K562 (cell line): ENCODE results near the gene REPS1. TPM values are rescaled to one million over a fixed set of nuclear protein-coding genes. Genes with fewer than 3 reads are reported as not detected.

Source experiments
- ATAC-seq: fragments of 200-7000 bp; cut with Tn5 transposase; 3 replicates; pipeline ENCODE4 v1.9.1; 2020; ENCODE audit warnings: moderate library complexity
- BruUV-seq: library from RNA; stranded (reverse); fragments of 400-500 nt; replicated peaks from 2 replicates; lab custom pipeline; 2021; lab: Mats Ljungman, UMichigan
- CTCF ChIA-PET: fragments of 300-600 bp; formaldehyde crosslinking; extraction: SDS; loops from one replicate; lab custom pipeline; 2021; ENCODE audit warnings: low intra/inter-chr PET ratio; lab: Yijun Ruan, JAX
- POLR2A ChIA-PET: fragments of 300-600, 350-650 bp; sonication (Branson Sonifier 250); formaldehyde crosslinking; extraction: SDS; loops from one replicate; lab custom pipeline; 2021; ENCODE audit warnings: antibody characterized with exemption, inconsistent platforms; lab: Yijun Ruan, JAX
- DNase-seq, 4 experiments: peaks; one replicate each; pipeline versions ENCODE4 v3.0.0 to v3.0.0-alpha.2; 2011 to 2018; ENCODE audit warnings: low spot score in 3 of 4, mixed read lengths in 3 of 4; ENCODE audit errors: extremely low read depth in 1 of 4
- FAIRE-seq: peaks from 2 replicates; lab custom pipeline; 2011; peaks lifted over from hg19 to GRCh38; lab: Jason Lieb, UNC
- H2AFZ ChIP-seq: 2 replicates; pipeline ENCODE4 v1.6.0; 2011; ENCODE audit warnings: low read depth, low read length, control low read depth, inconsistent platforms
- H3K27ac ChIP-seq: fragments of 200-600 bp; 3 replicates; pipeline ENCODE4 v1.8.0; 2011; ENCODE audit warnings: low read depth, mild to moderate bottlenecking, control low read depth, inconsistent platforms, low read length, moderate library complexity, mixed read lengths; ENCODE audit errors: extremely low read depth
- H3K27me3 ChIP-seq, 2 experiments: fragments of 300-600 bp in 1 of 2; 2 replicates in 1 of 2; 3 replicates in 1 of 2; pipeline versions ENCODE4 v1.6.0 to v1.8.0; 2011; ENCODE audit warnings: inconsistent platforms in 2 of 2, low read length in 2 of 2, mild to moderate bottlenecking in 1 of 2, mixed read lengths in 1 of 2, moderate library complexity in 1 of 2; ENCODE audit not compliant: control insufficient read depth in 2 of 2, insufficient read depth in 2 of 2
- H3K36me3 ChIP-seq: fragments of 300-600 bp; 3 replicates; pipeline ENCODE4 v1.8.0; 2011; ENCODE audit warnings: mild to moderate bottlenecking, low read length, inconsistent platforms; ENCODE audit not compliant: control insufficient read depth, insufficient read depth
- H3K4me1 ChIP-seq, 2 experiments: fragments of 200-600 bp in 1 of 2; replicated peaks in 1 of 2; 2 replicates in 1 of 2; 3 replicates in 1 of 2; pipeline versions ENCODE4 v1.5.1 to v1.8.0; 2011; ENCODE audit warnings: inconsistent platforms in 2 of 2, low read length in 2 of 2, mild to moderate bottlenecking in 1 of 2, mixed read lengths in 1 of 2, moderate library complexity in 1 of 2; ENCODE audit not compliant: control insufficient read depth in 2 of 2, insufficient read depth in 2 of 2
- H3K4me2 ChIP-seq: 2 replicates; pipeline ENCODE4 v1.6.1; 2011; ENCODE audit warnings: low read length, control low read depth, inconsistent platforms, mixed read lengths; ENCODE audit not compliant: insufficient read depth
- H3K4me3 ChIP-seq: fragments of 200-600 bp; sonication (generic), shearing (Covaris generic); 2 replicates; pipeline ENCODE4 v1.5.1; 2016; ENCODE audit warnings: control low read depth, inconsistent platforms
- H3K79me2 ChIP-seq: fragments of 200-600 bp; 3 replicates; pipeline ENCODE4 v1.8.0; 2011; ENCODE audit warnings: low read length, inconsistent platforms; ENCODE audit not compliant: control insufficient read depth, insufficient read depth
- H3K9ac ChIP-seq, 2 experiments: 2 replicates each; pipeline versions ENCODE4 v1.6.0 to v1.6.1; 2011; ENCODE audit warnings: low read depth in 2 of 2, low read length in 2 of 2, control low read depth in 1 of 2, inconsistent platforms in 1 of 2, mild to moderate bottlenecking in 1 of 2, mixed read lengths in 1 of 2; ENCODE audit not compliant: insufficient read depth in 1 of 2
- H3K9me1 ChIP-seq: one replicate; pipeline ENCODE4 v1.6.0; 2011; ENCODE audit warnings: inconsistent platforms, mild to moderate bottlenecking, low read length, moderate library complexity; ENCODE audit not compliant: control insufficient read depth, insufficient read depth
- H3K9me3 ChIP-seq: replicated peaks from 2 replicates; pipeline ENCODE4 v1.5.1; 2011; ENCODE audit warnings: low read depth, low read length, inconsistent platforms; ENCODE audit not compliant: control insufficient read depth, insufficient read depth
- H4K20me1 ChIP-seq: replicated peaks from 2 replicates; pipeline ENCODE4 v1.6.1; 2011; ENCODE audit warnings: low read length, inconsistent platforms, mixed read lengths; ENCODE audit not compliant: control insufficient read depth, insufficient read depth
- C11orf30 ChIP-seq: fragments of 450-650 bp; IDR thresholded peaks from 2 replicates; pipeline ENCODE4 v1.6.1; 2016; ENCODE audit warnings: low read depth, mild to moderate bottlenecking
- EP400 ChIP-seq: fragments of 450-650 bp; IDR thresholded peaks from 2 replicates; pipeline ENCODE4 v1.6.1; 2017; ENCODE audit warnings: antibody characterized with exemption, mild to moderate bottlenecking, moderate library complexity
- KAT7 ChIP-seq: sonication (generic); formaldehyde crosslinking; IDR thresholded peaks from 2 replicates; pipeline ENCODE4 v1.8.0; 2022; ENCODE audit warnings: missing genetic modification reagents, mild to moderate bottlenecking, borderline replicate concordance
- MAFF ChIP-seq: IDR thresholded peaks from 2 replicates; pipeline ENCODE4 v1.6.1; 2012; ENCODE audit warnings: low read length, improper control_type of control experiment
- MAFG ChIP-seq: fragments of 450-650 bp; conservative IDR thresholded peaks from 2 replicates; pipeline ENCODE4 v1.6.1; 2016; ENCODE audit warnings: missing genetic modification characterization, missing compliant biosample characterization
- MEF2D ChIP-seq: conservative IDR thresholded peaks from 2 replicates; pipeline ENCODE4 v1.6.1; 2016; ENCODE audit warnings: low read depth, missing genetic modification characterization, missing compliant biosample characterization
- NFE2 ChIP-seq: IDR thresholded peaks from 2 replicates; pipeline ENCODE4 v1.6.1; 2014; ENCODE audit warnings: antibody characterized with exemption, low read depth
- PRDM10 ChIP-seq: fragments of 450-650 bp; IDR thresholded peaks from 2 replicates; pipeline ENCODE4 v1.6.1; 2018; ENCODE audit not compliant: partially characterized antibody
- SIRT6 ChIP-seq: IDR thresholded peaks from one replicate; pipeline ENCODE4 v1.6.1; 2012; ENCODE audit warnings: low read depth, mild to moderate bottlenecking, control low read depth, inconsistent platforms, low read length, moderate library complexity
- ZNF146 ChIP-seq: IDR thresholded peaks from one replicate; pipeline ENCODE4 v1.6.1; 2018; ENCODE audit warnings: missing compliant biosample characterization; ENCODE audit not compliant: unreplicated experiment
- ZNF316 ChIP-seq: fragments of 450-650 bp; IDR thresholded peaks from 2 replicates; pipeline ENCODE4 v1.6.1; 2016
- whole genome bisulfite sequencing: fragments of 100-300 bp; shearing (Covaris generic); methylation state at CpG from one replicate; pipeline ENCODE4 v1.1.6; 2016; ENCODE audit warnings: low coverage, mixed read lengths; ENCODE audit not compliant: insufficient coverage; ENCODE audit errors: missing lambda C conversion rate; 5-methylcytosine and 5-hydroxymethylcytosine counted together
- in situ Hi-C: fragments of 300-500 bp; cut with MboI; formaldehyde crosslinking; loops from 4 replicates; pipeline ENCODE4 v1.15.0; 2018; ENCODE audit warnings: inconsistent platforms, mixed read lengths
- intact Hi-C: fragments of 100-400 bp; cut with micrococcal nuclease; formaldehyde crosslinking; loops from 2 replicates; pipeline ENCODE4 v1.14.2; 2022
- polyA plus RNA-seq, 8 experiments: library from polyadenylated mRNA; depleted of rRNA in 4 of 8; stranded (reverse) in 5 of 8; unstranded in 3 of 8; fragments of >200 nt; fragmentation: Nextera tagmentation in 2 of 8; fragmentation: Illumina TruSeq in 1 of 8; extraction: Ambion mirVana in 2 of 8; extraction: Trizol in 1 of 8; gene quantifications; 2 replicates each; pipeline versions ENCODE4 v1.2.1 to v1.2.3, GENCODE V29; 2011 to 2014; ENCODE audit warnings: inconsistent platforms in 1 of 8, missing spikeins in 1 of 8
- total RNA-seq, 7 experiments: library from RNA; depleted of rRNA in 6 of 7; stranded (reverse); fragments of >200 nt in 6 of 7; fragmentation: Illumina TruSeq in 2 of 7; extraction: Trizol in 2 of 7; gene quantifications; 2 replicates each; pipeline versions ENCODE4 v1.2.1 to v1.2.3, GENCODE V29; 2011 to 2021; ENCODE audit warnings: low replicate concordance in 1 of 7

Gene REPS1
- total and polyA plus RNA-seq, 9 of the 15 experiments (the other 6 are each of a cell fraction or from before 2014, with no cell fraction given) = 7.9 to 36.0 (median 27.8) TPM

GRCh38 chr6:138972226-138972665 is 15.8 kb downstream of the REPS1 start:
- no peak overlapping the region for H3K4me3 ChIP-seq
- intact Hi-C loops = no loop called here
- POLR2A ChIA-PET = interaction anchor here (0.7 to 1.1 kb wide), 2 partner anchors 15 to 899 kb away, joined by 3 to 4 read pairs; no protein-coding TSS in a partner anchor

DNA sequence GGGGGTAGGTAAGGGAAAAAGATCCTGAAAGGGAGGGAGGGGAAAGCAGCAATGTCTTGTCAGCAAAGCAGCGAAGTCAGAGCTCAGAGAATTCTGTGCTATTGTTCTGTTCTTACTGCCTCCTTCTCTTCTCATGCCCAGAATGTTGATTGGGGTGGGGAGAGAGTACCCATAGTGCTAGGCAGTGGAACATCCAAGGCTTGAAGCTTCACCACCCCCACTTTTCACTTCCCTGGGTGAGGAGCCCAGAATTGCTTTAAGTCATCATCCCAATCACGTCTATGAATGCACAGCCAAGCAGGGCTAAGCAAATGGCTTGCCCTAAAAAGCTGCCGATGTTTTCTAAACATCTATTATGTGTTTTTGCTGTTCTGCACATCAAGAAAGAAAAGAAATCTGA is 16.5 kb downstream of the REPS1 start:
- Histone ChIP-seq H4K20me1 (no peaks in the 10 kb centered on the region; the same call in 1 of the 2 replicates), H3K9me1 (no peaks in the 10 kb centered on the region), H3K9ac (no peak overlapping the region), H3K27ac (no peak overlapping the region), H2AFZ (no peak overlapping the region), H3K27me3 (no peaks in the 10 kb centered on the region), H3K36me3 (no peaks in the 10 kb centered on the region), H3K9me3 (no peaks in the 10 kb centered on the region), H3K79me2 (peaks cover 12% of the 10 kb centered on the region; the same call in 2 of the 3 replicates), H3K4me2 (no peak overlapping the region), H3K4me3 (no peak overlapping the region), H3K4me1 (peaks cover 0 to 6% of the 10 kb centered on the region in 2 experiments; a peak in 1 of 5 replicates)
- 62% methylated on average over 3 of the region's 3 CpGs for WGBS
- ChIA-PET POLR2A (interaction anchor here (1.1 kb wide), 1 partner anchor 14 kb away, joined by 4 read pairs; no protein-coding TSS in a partner anchor), CTCF (interaction anchor here (0.6 kb wide), 1 partner anchor 153 kb away, joined by 3 read pairs; no protein-coding TSS in a partner anchor)
- no TSS peak for BruUV-seq
- TF ChIP-seq ZNF146 (CRISPR knock-in tag) (no peak), PRDM10 (peak; percentile 28)
- ATAC-seq (no peak; the same call in 2 of the 3 replicates), DNase-seq (no peak), FAIRE-seq (peak; percentile 32)
- intact Hi-C loops (no loop called here), in situ Hi-C loops (no loop called here)

More at GRCh38 chr6:138972226-138972665, 15.8 kb downstream of the REPS1 start:
- CTCF ChIA-PET = no interaction called here
- Histone ChIP-seq H3K9me1 (no peaks in the 10 kb centered on the region), H3K36me3 (no peaks in the 10 kb centered on the region), H3K79me2 (peaks cover 12% of the 10 kb centered on the region; the same call in 2 of the 3 replicates), H3K27me3 (no peaks in the 10 kb centered on the region), H3K9ac (no peak overlapping the region), H3K4me2 (no peak overlapping the region), H3K27ac (no peak overlapping the region), H3K9me3 (no peaks in the 10 kb centered on the region), H2AFZ (no peak overlapping the region), H4K20me1 (no peaks in the 10 kb centered on the region; the same call in 1 of the 2 replicates), H3K4me1 (peaks cover 0 to 6% of the 10 kb centered on the region in 2 experiments; a peak in 1 of 5 replicates)
- in situ Hi-C loops = no loop called here
- ATAC-seq (peak; percentile 50), DNase-seq (no peak), FAIRE-seq (no peak)
- no TSS peak for BruUV-seq
- 50% methylated on average over 3 of the region's 3 CpGs for WGBS
- TF ChIP-seq SIRT6 = no peak
- peak; percentile 71 for TF ChIP-seq C11orf30
- peak; percentile 58; the same call in 1 of the 2 replicates for TF ChIP-seq ZNF316
- peak; percentile 68 for TF ChIP-seq MAFG (tag)
- 0 out of 2 replicates have a peak, but pooled peaks have one; percentile 14 for TF ChIP-seq MAFF
- 0 out of 2 replicates have a peak, but pooled peaks have one; percentile 13 for TF ChIP-seq EP400
- TF ChIP-seq KAT7 (CRISPR knock-in tag) = no peak
- peak; percentile 52 for TF ChIP-seq NFE2
- no peak for TF ChIP-seq MEF2D (tag)
